AML-193 (cell line): ENCODE data around the gene PARP12.

Experiments used
- DNase-seq, 2 experiments: peaks; one replicate each; lab custom pipeline; 2025; lab: John Stamatoyannopoulos, UW

PARP12 gene

DNA sequence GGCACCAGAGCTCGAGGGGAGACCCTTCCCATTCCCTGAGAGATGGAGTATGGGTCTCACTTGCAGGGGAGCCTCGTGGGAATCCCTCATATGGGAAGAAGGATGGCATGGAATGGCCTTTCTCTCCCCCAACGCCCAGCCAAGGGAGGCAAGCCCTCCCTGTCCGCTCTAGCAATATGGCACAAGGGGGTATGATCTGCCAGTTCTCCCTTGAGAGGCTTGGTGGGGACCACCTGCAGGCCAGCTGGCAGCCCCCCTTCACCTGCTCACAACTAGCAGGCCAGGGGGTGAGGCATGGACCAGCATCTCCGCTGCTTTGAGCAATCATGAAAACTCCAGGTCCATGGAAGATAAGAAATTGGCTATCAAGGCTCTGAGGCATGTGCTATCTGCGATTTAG, 70.8 kb downstream of the PARP12 start:
- no peak for DNase-seq

DNA sequence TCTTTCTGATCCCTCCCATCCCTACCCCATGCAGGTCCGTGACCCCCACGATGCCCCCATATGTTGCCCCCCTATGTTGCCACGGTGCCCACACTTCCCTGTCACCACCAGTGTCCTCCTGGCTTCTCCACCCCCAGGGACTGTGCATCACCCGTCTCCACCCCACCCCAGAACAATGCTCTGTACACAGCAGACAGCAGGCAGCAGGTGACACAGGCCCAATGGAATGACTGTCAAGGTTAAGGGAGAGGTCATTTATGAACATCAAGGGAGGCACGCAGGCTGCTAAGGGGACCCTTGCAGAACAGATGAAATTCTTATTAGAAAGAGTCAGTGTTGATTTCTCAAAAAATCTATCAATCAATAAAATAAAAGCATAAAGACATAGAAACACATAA, 71.5 kb downstream of the PARP12 start:
- DNase-seq, result no peak

DNA sequence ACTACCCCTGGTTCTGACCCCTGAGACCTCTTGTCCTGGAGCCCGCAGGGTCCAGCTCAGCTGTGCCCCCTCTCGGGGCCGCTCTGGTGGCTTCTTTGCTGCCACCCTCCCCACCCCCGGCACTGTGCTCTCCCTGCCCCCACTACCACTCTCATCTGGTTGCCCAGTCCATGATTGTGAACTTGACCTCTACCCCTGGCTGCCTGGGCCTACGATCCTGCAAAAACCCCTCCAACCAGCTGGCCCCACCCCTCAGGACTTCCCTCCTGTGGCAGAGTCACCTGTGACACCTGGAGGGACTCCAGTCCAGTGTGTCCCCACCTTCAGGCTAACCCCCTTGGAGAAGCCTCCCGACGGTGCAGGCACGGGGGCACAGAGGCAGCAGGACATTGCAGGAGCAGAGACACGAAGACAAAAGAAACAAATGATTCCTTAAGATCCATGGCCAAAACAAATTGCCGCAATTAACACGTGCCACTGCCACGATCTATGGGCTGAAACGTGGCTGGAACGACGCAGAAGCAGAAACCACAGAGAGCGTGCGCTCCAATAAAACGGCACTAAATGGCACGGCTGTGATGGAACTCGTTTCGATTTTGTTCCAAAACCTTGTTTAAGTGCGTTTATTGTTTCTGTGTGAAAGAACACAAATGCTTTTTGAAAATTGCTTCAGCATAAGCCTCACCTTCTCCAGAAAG, 72.0 kb downstream of the PARP12 start:
- no peak for DNase-seq

DNA sequence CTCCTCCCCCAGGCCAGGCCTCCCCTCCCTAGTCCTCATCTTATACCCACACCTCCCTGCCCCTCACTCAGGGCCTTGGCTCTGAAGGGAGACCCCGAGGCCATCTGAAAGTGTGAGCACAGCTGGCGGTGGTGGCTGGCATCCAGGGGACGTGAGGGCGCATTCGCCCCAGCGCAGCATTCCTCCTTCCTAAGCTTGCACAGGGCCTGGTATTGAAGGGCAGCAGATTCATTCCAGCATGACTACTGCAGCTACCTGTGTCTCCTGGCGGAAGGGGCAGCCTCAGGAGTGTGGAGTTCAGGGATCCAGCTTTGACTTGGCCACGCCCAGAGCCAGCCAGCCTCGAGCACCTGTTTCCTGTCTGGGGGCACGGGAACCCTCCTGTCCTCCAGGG, 72.6 kb downstream of the PARP12 start:
- DNase-seq, result no peak

DNA sequence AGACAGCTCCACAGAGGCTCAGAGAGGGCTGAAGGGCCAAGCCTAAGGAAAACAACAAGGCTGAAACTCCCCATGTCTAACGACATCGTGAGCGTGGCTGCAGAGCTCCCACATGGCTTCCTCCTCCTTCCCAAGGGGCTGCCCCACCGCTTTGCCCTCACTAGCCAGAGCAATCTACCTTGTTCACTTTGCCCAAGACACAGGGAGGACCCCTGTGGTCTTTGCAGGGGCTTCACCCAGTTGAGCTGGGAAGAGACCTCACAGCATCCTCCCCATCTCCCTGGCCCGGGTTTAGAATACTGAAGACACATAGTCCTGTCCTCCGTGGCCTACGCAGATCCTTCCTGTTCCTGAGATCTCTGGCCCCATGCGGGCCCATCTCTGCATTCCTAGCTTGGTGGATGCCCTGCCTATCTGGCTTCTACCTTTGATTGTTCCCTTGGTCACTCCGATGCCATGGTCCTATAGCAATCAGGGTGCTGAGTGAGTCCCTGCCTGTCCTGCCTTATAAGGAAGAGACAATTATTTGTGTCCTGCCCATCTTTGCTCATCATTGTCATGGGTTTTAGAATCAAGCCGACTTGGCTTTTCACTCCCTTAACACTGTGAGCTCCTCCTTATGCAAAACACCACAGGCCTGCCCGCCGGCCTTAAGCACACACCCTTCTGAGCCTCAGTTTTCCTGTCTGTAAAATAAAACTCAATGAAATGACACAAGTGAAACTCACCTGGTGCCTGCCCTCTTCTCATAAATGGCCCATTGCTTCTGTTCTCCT, 73.2 kb downstream of the PARP12 start:
- DNase-seq, result no peak

DNA sequence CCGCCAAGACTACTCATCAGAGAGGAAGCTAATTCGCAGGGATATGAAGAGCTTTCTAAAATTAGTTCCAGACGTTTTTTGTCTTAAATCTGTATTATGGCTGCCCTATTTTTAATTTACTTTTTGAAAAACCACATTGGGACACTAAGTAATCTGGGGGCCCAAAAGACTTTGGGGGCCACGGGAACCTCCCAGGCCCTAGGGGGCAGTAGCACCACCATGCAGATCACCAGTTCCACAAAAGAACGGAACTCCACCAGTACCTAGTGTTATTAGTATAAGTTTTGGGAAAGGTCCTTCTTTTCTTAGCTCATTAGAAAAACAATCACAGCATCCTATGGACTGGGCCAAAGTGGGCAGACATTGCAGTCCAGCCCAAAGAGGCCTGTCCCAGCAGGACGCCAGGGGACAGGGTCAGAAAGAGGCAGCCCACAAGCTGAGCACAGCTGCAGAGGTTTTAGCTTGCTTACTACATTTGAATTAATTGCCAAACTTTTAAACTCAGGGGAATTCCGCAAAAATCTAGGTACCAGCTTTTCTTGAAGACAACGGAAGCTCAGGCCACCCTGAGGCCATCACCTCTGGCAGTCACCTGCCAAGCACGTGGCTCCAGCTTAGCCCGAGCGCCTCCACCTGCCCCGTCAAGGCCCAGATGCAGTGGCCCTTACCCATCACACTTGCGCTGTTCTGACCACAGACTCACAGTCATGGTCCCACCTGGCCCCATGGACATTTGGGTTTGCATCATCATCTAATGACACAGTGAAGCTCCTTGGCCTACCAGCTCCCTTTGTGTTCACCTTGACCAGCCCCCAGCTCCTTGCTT, 74.8 kb downstream of the PARP12 start:
- no peak for DNase-seq

DNA sequence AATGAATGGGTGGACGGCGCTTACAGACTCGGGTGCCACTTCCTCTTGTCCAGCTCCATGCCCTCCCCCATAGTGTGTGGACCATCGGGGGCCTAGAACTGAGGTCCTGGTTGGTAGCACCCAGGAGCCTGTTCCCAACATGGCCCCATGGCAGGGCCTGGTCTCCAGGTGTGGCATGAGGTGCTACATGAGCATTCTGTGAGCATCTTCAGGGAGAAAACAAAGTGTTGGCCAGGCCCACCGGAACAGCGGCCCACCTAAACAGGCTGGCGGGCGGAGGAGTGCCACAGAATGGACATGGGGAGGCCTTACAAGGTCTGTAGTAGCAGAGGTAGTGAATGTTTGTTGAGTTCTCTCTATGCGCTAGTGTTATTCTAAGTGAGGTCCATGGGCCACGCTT, 76.9 kb downstream of the PARP12 start:
- no peak for DNase-seq

DNA sequence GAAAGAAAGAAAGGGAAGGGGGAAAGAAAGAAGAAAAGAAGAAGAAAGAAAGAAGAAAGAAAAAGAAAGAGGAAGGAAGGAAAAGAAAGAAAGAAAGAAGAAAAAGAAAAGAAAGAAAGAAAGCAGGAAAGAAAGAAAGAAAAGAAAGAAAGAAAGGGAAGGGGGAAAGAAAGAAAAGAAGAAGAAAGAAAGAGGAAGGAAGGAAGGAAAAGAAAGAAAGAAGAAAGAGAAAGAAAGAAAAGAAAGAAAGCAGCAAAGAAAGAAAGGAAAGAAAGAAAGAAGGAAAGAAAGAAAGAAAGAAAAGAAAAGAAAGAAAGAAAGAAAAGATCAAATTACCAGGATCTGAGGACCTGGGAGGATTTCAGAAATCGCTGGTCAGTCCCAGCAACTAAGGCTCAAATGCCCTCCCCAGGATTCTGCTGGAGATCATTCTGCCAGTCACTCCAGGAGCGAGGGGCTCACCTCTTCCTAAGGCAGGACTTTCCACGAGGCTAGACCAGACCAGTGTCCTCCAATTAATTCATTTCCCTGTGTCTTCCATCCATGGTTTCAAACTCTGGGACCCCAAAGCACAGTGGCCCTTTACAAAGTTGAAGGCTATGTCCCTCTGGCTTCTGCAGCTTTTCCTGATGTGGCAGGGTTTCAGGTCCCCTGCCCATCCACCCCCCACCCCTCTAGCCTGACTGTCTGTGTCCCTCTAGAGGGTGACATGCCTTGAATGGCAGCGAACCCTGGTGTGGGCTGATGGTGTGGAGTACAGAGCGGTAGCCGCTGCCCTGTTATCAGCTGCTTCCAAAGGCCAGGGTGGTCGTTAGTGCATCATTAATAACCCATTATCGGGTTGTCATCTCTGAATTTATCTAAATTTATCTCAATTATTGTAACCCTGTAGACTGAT, 77.9 kb downstream of the PARP12 start:
- DNase-seq, result no peak

DNA sequence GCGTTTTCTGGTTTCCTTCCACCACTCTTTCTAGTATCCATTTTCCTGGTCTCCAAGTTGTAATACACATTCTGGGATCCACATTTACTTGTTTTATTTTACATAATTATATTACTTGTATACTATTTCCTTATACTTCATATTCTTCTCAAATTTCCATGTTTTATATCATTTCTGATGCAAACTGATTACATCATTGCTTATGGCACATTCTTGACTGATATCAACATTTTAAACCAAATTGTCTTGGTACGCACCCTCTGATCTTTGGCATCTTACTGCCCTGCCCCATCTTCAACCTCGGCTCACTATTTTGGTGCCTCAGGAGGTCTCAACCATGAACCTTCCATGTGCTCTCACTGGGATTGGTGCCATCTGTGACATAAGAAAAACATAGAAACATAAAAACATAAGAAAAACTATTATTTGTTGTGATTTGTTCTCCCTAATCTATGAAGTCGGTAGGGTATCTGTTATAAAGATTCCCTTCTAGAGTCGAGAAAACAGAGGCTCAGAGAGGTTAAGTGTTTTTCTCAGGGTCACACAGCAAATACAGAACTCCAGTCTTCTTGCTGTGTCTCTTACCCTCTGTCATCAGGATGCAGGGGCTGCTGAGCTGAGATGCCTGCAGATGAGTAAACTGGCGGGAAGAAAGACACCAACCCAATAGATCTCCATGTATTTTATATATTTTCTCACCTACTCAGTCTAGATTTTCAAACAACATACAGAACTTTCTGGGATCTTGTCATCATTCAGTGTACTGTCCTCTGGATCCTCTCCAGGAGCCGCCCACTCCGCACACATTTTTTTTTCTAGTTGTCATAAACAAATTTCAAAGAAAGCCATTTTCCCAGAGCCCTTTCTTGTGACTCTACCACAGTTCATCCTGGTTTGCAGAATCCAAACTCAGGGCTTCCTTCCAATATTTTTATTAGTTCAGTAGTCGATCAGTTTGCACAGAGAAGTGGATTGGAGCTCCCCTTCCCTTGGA, 79.5 kb downstream of the PARP12 start:
- DNase-seq, result no peak

DNA sequence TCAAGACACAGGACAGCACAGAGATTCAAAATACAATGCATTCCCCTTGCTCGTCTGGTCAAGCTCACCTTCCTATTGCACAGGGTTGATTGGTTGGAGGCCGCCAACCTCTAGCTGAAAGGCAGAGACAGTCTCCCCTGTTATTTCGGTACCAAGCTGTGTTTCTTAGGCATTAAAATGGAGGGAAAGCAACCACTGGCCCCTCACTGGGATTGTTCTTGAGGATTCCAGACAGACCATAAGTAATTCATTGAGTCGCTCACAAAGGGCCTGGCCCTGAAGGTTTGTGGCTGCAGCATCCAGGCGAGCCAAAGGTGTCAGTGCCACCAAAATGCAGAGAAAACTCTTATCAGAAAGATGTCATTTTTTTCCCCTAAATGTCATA, 81.2 kb downstream of the PARP12 start:
- DNase-seq, result no peak

DNA sequence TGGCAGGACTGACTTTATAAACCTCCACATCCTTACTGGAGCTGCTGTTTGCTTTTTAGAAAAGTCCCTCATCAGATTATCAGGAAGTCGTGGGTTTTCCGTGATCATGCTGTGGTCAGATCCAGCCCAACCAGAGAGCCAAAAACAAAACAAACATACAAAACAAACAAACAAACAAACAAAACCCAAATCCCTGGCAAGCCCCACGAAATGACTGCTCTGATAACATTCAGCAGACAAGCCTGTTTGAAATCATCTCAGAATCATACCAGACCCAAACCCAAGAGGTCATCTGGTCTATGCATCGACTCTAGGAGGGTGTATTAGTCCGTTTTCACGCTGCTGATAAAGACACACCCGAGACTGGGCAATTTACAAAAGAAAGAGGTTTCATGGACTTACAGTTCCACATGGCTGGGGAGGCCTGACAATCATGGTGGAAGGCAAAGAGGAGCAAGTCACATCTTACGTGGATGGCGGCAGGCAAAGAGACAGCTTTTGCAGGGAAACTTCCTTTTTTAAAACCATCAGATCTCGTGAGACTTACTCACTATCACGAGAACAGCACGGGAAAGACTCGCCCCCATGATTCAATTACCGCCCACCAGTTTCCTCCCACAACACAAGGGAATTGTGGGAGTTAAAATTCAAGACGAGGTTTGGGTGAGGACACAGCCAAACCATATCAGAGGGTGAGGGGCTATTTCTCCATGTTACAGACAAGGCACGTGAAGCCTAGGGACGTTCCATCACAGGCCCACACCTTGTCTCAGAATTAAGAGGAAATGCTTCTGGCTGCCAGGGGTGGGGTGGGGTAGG, 85.7 kb downstream of the PARP12 start:
- no peak for DNase-seq

DNA sequence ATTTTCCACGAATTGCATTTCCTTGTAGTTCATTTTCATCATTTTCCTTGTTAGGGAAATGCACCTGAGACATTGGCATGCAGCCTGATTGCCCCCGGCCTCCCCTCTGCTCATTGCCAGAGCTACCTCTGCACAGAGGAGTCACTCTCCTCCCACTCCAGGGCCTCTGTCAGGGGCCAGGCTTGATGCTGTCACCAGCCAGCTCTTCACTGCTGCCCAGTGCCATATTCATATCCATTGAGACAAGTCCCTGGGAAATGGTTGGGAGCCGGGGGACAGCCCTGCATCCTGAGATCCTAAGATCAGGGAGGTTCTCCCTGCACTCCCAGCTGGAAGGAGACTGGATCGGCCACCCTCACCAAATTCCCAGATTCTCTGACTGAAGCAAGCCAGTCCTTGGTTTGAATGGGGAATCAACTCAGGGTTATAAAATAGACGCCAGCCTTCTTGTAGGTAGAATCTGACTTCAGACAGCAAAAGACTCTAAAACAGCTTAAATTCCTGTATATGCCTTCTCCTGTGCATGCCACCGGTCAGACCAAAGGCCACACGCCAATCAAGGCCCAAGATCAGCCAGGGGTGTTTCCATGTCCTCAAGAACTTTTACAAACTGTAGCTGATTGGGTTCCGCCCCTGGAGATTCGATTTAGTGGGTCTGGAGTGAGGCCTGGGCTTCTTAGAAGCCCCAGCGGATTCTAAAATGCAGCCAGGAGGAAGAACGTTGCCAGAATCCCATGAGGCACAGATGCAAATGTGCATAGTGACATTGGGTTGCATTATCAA, 86.5 kb downstream of the PARP12 start:
- no peak for DNase-seq

DNA sequence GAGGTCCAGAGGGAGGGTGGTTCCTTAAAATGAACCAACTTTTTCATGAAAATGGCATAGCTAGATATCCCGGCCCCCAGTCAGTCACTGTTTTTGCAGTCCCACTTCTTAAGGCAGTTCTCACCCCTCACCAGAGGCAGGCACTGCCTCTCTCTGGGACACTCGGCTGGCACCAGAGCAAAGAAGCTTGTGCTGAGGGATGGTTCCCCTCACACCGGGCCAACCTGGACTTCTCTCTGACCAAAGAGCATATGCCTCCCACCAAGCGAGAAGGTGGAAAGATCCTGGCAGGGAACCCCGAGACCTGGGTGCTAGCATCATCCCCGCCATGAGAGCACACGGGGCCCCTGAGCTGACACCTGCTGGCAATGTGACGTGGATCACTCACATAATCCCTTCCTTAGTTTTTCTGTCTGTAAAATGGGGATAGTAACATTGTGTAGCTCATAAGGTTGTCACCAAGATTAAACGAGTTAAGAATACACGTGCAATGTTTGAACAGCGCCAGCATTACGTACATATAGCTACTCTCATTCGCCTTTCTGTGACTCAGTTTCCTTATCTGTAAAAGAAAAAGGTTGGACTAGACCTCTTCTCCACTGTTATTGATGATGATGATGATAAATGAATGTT, 88.5 kb downstream of the PARP12 start:
- no peak for DNase-seq
